GM23248 (cell line): ENCODE data around the gene MSRB3.

ENCODE experiments used
- EZH2 ChIP-seq: fragments of 200-600 bp; sonication (generic); IDR thresholded peaks from 2 replicates; pipeline ENCODE4 v1.6.1; 2018; ENCODE audit warnings: antibody characterized with exemption, mild to moderate bottlenecking; ENCODE audit not compliant: insufficient read depth, poor library complexity, severe bottlenecking
- EZH2phosphoT487 ChIP-seq: fragments of 200-600 bp; sonication (generic); IDR thresholded peaks from 2 replicates; pipeline ENCODE4 v1.6.1; 2018; ENCODE audit warnings: antibody characterized with exemption, moderate library complexity, mild to moderate bottlenecking, low read depth; ENCODE audit not compliant: insufficient read depth

GRCh38 chr12:65387396-65387795, 108.9 kb downstream of the MSRB3 start:
- TF ChIP-seq EZH2 = no peak
- TF ChIP-seq EZH2phosphoT487 = no peak
